ENCODE measurements around the gene MAGOH. TPM values are rescaled to one million over a fixed set of nuclear protein-coding genes. Genes with fewer than 3 reads are reported as not detected.
A peak's percentile ranks its signal among the peaks of the same experiment; 100 is the strongest.

The MAGOH gene
- total and polyA plus RNA-seq, 9 of the 15 experiments (the other 6 are each of a cell fraction or from before 2014, with no cell fraction given): 102 to 342 (median 135) TPM

- no peak for TF ChIP-seq RBFOX2 (IDR thresholded peaks at IDR 0.05; ENCODE audit: low read depth, low read length)
- no peak for TF ChIP-seq ZNF121 (CRISPR knock-in tag; conservative IDR thresholded peaks at IDR 0.05)
- TF ChIP-seq NCOA6 (IDR thresholded peaks at IDR 0.05): no peak
- peak; percentile 75; the same call in 1 of the 2 replicates for TF ChIP-seq TAL1 (IDR thresholded peaks at IDR 0.05)
- no peak for TF ChIP-seq RBM25 (IDR thresholded peaks at IDR 0.05; ENCODE audit: low read depth, low read length, severe bottlenecking)
- no peak for TF ChIP-seq ETS1 (conservative IDR thresholded peaks at IDR 0.05; ENCODE audit: control insufficient read depth, low read depth, low read length)
- no peak for TF ChIP-seq BHLHE40 (IDR thresholded peaks at IDR 0.05; ENCODE audit: low read length)
- no peak for TF ChIP-seq CHD1 (IDR thresholded peaks at IDR 0.05; ENCODE audit: low read length)
- no peak for TF ChIP-seq FOXJ3 (CRISPR knock-in tag; IDR thresholded peaks at IDR 0.05)
- TF ChIP-seq ZFP30 (CRISPR knock-in tag; IDR thresholded peaks at IDR 0.05; ENCODE audit: borderline replicate concordance): no peak
- TF ChIP-seq CGGBP1 (CRISPR knock-in tag; IDR thresholded peaks at IDR 0.05): no peak
- 0 out of 4 replicates have a peak, but pooled peaks of 1 of the 2 experiments have one; percentile 2 for TF ChIP-seq RCOR1 (IDR thresholded peaks at IDR 0.05; ENCODE audit: borderline replicate concordance in 1 of 2, low read depth in 2 of 2, low read length in 2 of 2)
- no peak for TF ChIP-seq ESRRB (CRISPR knock-in tag; IDR thresholded peaks at IDR 0.05; ENCODE audit: borderline replicate concordance)
- no peak for TF ChIP-seq SREBF2 (CRISPR knock-in tag; IDR thresholded peaks at IDR 0.05)
- no peak for TF ChIP-seq CREM (IDR thresholded peaks at IDR 0.05; ENCODE audit: low read depth)
- no peak for TF ChIP-seq PRPF4 (IDR thresholded peaks at IDR 0.05; ENCODE audit: insufficient read depth, low read depth, low read length, poor library complexity, severe bottlenecking)
- TF ChIP-seq GTF2F1 (IDR thresholded peaks at IDR 0.05; ENCODE audit: low read depth, low read length): no peak
- TF ChIP-seq LCOR (CRISPR knock-in tag; IDR thresholded peaks at IDR 0.05): peak; percentile 47; the same call in 1 of the 2 replicates
- no peak for TF ChIP-seq CC2D1A (IDR thresholded peaks at IDR 0.05)
- TF ChIP-seq KDM4B (IDR thresholded peaks at IDR 0.05; ENCODE audit: borderline replicate concordance in 2 of 2, low read depth in 1 of 2): no peak
- no peak for TF ChIP-seq ZMIZ1 (IDR thresholded peaks at IDR 0.05; ENCODE audit: low read depth in 2 of 2, low read length in 2 of 2)
- peak in 1 of 2 experiments; percentile 54; a peak in 1 of 4 replicates for TF ChIP-seq ARNT (IDR thresholded peaks at IDR 0.05)
- TF ChIP-seq SIN3A (IDR thresholded peaks at IDR 0.05; ENCODE audit: borderline replicate concordance in 2 of 2, control insufficient read depth in 1 of 2, low read depth in 2 of 2, low read length in 2 of 2): no peak
- no peak; the same call in 1 of the 2 replicates for TF ChIP-seq HDGF (IDR thresholded peaks at IDR 0.05)
Measured at GRCh38 chr1:53183095-53183990, 55.0 kb downstream of the MAGOH start (continued).

All from K562 (cell line).